Hematopoietic multipotent progenitor cell treated with erythropoietin and hydrocortisone succinate and interleukin-3 and kit ligand, for 4 days (in vitro differentiated cells): Measurements from ENCODE around the gene EVA1A.

Experiments used
- DNase-seq: peaks from one replicate; pipeline ENCODE4 v3.0.0-alpha.2; 2015

Gene EVA1A, protein sequence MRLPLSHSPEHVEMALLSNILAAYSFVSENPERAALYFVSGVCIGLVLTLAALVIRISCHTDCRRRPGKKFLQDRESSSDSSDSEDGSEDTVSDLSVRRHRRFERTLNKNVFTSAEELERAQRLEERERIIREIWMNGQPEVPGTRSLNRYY

DNA sequence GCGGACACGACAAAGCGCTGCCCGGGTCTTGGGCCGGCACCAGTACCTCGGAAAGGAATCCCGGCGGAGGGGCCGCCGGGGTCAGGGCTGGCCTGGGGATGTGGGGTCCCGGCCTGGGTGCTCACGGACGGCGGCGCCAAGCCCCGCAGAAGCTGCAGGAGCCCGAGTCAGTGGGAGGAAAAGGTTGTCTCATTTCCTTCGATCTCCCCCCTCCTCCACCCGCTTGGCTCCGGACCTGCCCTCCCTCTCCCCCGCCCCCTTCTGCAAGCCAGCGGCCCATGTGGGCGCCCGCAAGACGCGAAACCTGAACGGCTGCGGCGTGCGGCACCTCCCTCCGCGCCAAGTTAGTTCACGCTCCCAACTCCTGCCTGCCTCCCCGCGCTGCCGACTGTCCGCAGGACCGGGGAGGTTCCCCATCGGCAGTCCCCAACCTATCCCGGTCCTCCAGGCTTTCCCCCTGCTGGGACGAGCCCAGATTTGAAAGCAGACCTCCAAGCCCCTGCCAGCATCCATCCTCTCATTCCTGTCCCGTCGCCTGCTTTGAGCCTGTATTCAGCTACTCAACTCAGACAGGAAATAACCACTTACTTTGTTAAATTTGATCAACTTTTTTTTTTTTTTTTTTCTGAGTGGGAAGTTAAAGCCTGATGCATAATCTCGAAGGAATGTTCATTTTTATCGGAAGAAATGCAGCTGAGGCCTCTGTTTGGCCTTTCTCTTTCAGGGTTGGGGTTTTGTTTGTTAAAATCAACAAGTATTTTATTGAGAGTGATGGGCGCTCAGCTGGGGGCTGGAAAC lies at the start of gene EVA1A:
EVA1A (minus strand) TSS at position 172 of the 798 bp plus-strand sequence. CDS start 42,799 bp downstream, outside the sequence.
- peak; percentile 24 for DNase-seq

- no peak for DNase-seq
Measured at GRCh38 chr2:75609937-75610508, 49.3 kb upstream of the EVA1A start.

GRCh38 chr2:75609334-75609689 lies 48.6 kb upstream of the EVA1A start:
- no peak for DNase-seq

DNA sequence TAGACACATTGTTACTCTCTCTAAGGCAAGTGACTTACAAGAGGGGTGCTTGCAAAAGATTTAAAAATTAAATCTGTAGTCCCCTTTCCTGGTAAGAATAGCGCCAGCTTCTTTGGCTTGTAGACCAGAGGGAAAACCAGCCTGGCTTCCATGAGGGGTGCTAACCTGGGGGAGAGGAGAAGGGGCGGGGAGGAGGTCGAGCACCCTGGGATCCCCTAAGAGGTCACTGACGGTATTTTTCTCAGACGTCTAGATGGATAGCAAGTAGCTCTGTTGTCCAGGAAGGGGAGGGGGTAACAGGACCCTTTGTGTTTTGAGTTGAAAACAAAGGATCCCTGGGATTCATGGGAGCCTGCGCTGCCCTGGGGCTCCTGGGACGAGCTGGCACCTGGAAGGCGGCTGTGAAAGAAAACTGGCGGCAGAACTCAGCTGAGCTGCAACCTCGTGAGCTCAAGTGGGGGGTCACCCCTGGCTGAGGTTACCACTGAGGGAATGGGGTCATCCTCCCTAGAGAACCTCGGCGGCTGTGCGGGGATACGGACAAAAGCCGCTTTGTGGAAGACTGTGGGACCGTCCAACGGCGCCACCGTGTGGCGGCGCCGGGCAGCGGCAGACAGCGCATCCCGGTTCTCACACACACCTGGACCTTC lies 48.1 kb upstream of the EVA1A start:
- DNase-seq, result peak; percentile 61

DNA sequence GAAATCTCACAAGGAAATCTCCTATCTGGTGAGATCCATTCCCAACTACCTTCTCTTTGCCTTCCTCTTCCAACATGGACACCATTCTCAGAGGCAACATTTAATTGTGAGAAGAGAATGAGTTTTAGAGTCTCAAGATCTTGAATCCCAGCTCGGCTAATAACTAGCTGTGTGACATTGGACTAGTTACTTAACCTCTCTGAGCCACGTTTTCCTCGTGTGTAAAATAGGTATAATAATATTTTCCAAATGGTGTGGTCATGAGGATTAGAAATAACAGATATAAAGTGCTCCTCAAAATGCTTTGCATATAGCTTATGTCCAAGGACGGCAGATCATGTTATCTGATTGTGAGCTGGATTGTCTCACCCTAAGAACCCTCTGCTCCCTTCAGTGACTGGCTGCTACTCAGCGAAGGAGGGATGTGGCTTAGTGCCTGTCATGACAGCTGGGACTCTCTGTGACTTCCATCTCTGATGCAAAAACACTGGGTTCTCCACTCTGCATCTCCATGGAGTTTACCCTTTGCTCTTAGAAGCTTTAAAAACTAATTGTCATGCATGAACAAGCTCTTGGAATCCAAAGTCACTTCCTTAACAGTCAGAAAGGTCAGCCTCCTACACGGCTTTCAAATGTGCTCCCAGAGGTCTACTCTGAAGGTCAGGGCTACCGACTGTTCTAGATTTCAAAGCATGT lies 47.4 kb upstream of the EVA1A start:
- DNase-seq, result no peak

GRCh38 chr2:75607400-75607798 lies 46.7 kb upstream of the EVA1A start:
- DNase-seq, result no peak

GRCh38 chr2:75606761-75607399 lies 46.1 kb upstream of the EVA1A start:
- DNase-seq, result no peak

- DNase-seq, result no peak
Measured at GRCh38 chr2:75605770-75606529, 45.2 kb upstream of the EVA1A start.

GRCh38 chr2:75604484-75604883 lies 43.7 kb upstream of the EVA1A start:
- DNase-seq, result no peak

DNA sequence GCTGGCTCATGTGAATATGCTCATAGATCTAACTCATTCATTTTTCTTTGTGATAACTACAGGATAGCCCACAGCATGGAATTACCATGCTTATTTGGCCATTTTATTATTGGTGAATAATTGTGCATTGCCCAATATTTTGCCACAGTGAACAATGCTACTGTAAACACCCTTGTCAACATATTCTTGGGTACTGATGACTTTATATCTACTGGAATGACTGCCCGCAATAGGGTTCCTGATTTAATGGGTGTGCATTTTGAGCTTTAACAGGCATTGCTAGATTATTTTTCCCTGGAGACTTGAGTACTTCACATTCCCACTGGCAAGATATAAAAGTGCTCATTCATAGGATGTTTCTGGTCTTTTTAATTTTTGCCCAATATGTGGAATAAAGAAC lies 42.7 kb upstream of the EVA1A start:
- DNase-seq, result no peak

DNA sequence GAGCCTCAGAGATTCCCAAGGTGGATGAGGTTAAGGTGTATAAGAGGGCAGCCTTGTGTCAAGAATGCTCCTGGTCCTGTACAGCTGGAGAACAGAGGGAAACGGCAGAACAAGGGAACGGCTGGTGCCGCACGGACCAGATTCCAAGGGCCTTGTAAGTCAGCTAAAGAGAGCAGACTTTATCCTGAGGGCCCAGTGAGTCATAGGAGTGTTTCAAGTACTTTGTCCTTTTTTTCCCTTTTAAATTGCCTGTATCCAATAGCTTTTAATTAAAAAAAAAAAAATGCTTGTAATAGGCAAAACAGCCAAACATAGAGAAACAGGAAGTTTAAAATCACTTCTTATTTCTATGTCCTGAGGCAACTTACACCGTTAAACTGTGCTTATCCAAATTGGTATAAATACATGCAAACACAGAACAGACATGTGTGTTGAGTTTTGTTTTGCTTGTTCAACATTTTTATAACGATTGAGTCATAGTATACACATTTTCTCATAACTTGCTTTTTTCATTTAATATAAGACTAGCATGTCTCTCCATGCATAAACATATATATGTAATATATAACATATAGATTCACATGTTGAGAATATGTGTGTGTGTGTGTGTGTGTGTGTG lies 42.1 kb upstream of the EVA1A start:
- DNase-seq, result no peak

GRCh38 chr2:75600461-75601011 lies 39.8 kb upstream of the EVA1A start:
- no peak for DNase-seq

- DNase-seq, result no peak
Measured at GRCh38 chr2:75598589-75599155, 37.9 kb upstream of the EVA1A start.

DNA sequence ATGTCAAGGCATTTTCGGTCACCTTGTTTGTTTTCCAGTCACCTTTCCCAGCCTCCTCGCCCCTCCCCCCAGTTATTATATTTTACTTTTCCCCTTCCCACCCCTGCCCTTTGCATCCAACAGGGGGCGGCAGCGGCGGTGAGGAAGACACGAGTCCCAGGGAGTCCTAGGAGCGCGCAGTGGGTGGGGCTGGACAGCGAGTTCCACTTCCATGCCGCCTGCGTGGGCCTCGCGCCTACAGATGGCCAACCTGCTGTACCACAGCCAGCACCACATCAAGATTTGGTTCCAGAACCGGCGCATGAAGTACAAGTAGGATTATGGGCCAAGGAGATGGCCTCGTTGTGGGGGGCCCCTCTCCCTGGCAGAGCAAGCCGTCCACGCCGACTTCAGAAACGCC lies 37.2 kb upstream of the EVA1A start:
- DNase-seq, result no peak

GRCh38 chr2:75596784-75597183 lies 36.0 kb upstream of the EVA1A start:
- no peak for DNase-seq

- DNase-seq, result no peak
Measured at GRCh38 chr2:75595541-75596395, 35.0 kb upstream of the EVA1A start.

DNA sequence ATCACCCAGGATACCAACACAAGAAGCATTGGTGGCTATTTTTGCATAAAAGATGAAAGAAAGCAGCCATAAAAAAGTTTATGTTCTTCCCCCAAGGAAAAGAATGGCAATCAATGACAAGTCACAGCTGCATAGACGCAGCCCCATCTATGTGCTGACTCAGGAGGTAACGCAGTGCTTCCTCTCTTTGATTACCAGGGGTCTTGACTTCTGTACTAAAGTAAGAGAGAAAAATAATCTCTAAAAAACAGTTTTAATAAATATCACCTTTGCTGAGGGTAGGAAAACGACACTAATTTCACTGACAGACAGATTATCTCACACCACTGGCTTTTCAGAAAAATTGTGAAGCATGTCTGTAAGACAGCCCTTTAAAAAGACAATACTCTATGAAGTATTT lies 33.9 kb upstream of the EVA1A start:
- DNase-seq, result no peak

DNA sequence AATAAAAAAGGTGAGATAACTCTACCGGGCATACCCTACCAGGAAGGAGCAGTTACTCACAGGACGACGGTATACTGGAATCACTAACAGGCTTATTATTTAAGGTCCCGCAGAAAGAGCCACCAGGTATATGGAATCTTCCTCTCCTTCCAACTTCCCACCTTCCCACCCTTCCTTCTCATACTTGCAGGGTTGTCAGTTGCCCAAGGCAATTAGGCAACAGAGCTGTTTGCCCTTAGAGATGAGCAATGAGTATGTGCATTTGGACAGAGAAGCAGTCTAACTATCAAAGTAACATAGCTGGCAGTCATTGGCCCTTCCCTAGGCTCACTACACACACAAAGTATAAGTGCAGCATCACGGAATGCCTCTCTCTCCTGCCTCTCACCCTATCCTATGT lies 32.1 kb upstream of the EVA1A start:
- no peak for DNase-seq

DNA sequence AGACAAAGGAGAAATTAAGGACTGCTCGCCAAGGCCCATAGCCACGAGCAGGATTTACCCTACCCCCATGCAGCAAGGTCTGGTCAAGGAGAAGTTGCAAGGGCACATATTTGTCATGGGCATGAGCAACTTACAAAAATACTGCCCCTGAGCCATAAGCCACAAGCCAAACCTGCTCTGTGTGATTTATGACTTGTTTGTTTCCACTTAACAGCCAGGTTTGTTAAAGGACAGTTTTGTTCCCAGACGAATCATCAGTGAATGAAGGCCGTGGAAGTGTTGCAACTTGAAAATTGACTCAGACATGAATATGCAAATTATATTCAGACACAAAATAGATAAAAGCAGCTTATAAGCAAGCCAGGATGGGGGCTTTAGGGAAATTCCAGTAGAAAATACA lies 31.3 kb upstream of the EVA1A start:
- no peak for DNase-seq
